Transverse colon (tissue), 3 donors: Measurements from ENCODE around the gene NID1.

ENCODE experiments used
- CTCF ChIP-seq, 5 experiments: fragments of 200-600 bp in 3 of 5; fragments of 450-650 bp in 2 of 5; sonication (generic) in 3 of 5; IDR thresholded peaks; 1 replicate in 2 of 5; 2 replicates in 3 of 5; pipeline ENCODE4 v1.5.1; 2016 to 2017; ENCODE audit warnings: antibody characterized with exemption in 5 of 5, inconsistent platforms in 3 of 5, mild to moderate bottlenecking in 2 of 5, moderate library complexity in 1 of 5
- EP300 ChIP-seq: sonication (generic); formaldehyde crosslinking; IDR thresholded peaks from one replicate; pipeline ENCODE4 v1.6.1; 2017; ENCODE audit warnings: antibody characterized with exemption, low read depth
- POLR2A ChIP-seq: fragments of 450-650 bp; IDR thresholded peaks from one replicate; pipeline ENCODE4 v1.6.1; 2016; ENCODE audit warnings: antibody characterized with exemption, mild to moderate bottlenecking, moderate library complexity

- no peak for TF ChIP-seq CTCF (IDR thresholded peaks at IDR 0.05)
- no peak for TF ChIP-seq POLR2A
- TF ChIP-seq EP300: no peak
Measured at GRCh38 chr1:236084386-236084730, 19.5 kb upstream of the NID1 start.
